GM21515 (cell line): ENCODE measurements around the gene CSTF3.

Experiments
- ATAC-seq: cut with Tn5 transposase; IDR thresholded peaks from one replicate; pipeline ENCODE4 v1.9.1; 2021; ENCODE audit not compliant: unreplicated experiment

CSTF3 gene

GRCh38 chr11:33044285-33044756 lies 117.0 kb downstream of the CSTF3 start:
- ATAC-seq: no peak

GRCh38 chr11:33043221-33043830 lies 118.0 kb downstream of the CSTF3 start:
- ATAC-seq: no peak

DNA sequence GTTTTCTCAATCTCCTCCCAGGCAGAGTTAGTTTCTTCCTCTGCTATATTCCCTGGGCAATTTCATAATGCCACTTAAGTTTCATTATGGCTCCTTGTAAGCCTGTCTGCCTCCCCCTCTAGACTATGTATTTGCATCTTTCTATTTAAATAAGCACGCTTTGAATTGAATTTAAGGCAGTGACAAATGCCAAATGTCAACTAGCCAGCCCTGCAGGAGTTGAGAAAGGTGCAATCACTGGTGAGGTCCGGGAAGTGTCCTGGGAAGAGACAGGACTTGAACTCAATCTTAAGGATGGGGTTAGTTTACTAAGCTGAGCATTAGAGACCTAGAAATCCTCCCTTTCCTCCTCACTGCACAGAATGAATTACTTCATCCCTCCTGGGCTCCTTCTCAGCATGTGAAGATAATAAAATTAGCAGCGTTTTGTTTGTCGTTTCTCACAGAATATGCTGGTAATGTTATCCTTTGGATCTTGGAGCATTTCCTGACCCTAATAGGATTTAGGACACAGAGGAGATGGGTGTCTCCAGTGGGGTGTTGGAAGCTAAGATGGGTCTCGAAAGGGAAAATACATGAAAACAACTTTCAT lies 120.3 kb downstream of the CSTF3 start:
- no peak for ATAC-seq

DNA sequence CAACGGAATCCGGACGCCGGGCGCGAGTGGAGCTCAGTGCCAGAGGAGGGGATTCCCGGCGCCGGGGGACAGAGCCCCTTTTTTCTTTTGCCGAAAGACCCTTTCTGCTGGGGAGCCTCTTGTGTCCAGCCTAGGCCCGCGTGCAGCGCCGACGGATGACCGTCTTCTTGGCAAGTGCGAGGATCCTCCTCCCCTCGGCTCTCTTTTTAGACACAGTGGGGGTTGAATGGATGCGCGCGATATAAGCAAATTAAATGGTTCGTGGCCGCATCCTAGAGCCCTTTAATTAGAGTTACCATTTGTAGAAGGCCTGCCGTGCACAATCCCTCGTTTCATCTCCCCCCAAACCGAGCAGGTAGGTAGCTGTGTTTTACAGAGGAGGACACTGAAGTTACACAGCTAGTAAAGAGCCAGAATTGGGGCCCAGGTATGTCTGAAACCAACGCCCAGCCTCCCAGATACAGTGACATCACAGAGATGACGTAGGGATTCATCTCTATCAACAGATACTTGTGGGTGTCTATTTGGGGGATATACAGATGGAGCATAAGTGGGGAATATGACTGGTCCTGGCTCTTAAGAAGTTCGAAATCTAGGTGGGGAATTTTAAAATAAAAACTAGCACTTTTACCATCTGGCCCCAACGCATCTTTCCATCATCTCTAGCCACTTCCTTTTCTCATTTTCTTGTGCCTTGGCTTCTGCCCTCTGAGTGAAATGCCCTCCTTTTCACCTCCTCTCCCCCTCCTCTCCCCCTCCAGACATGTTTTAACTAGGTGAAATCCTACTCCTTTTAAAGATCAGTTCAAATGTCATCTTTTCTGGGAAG lies 121.0 kb downstream of the CSTF3 start:
- ATAC-seq: peak; percentile 11

DNA sequence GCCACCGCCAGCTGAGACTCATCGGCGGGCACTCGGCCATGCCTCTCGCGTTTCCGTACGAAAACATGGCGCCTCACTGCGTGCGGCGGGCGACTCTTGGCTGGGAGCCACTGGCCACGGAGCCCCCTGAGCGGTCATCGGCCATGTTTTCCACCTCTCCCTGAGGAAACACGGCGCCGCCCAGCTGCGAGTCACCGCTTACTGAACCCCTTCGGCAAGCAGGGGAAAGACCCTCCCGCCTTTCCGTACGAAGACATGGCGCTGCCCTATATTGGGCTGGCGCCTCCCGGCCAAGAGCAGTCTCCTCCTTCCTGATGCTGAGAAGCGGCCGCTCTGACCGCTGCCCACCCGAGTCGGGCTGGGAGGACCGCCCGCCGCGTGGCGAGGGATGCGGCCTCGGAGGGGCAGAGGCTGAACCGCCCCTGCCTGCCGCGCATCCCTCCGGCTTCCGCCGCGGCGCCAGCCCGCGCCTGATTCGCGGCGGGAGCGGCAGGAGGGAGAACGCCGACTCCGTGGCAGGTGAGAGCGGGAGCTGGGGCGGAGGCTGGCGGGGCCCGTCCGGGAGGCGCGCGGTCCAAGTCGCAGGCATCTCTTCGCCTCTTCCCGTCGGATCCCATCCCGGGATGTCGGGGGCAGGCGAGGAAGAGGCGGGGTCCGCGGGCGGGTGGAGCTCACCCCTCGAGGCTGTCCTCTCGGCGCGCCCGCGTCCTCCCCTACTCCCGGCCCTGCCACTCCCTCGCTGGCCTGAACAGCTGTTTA lies 121.8 kb downstream of the CSTF3 start, which contains the start of gene TCP11L1:
Gene TCP11L1 (plus strand): TSS at position 299 of the 759 bp plus-strand sequence. CDS start 4,202 bp downstream, outside the sequence.
- ATAC-seq: peak; percentile 83

DNA sequence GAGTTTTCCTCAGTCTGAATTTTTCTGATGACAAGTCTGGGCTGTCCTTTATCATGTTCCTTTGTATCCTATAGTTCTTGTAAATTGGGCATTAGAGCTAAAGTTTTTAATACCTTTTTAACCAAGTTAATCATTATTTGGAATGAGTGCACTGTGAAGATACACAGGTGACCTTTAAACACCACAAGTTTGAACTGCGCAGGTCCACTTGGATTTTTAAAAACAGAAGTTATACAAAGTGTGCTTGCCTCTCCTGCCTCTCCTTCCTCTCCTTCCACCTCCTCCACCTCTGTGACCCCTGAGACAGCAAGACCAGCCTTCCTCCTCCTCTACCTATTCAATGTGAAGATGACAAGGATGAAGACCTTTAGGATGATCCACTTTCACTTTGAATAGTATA lies 126.3 kb downstream of the CSTF3 start:
- no peak for ATAC-seq
